Activated CD8-positive, alpha-beta memory T cell treated with anti-CD3 and anti-CD28 coated beads, Interleukin-2, amount 50 U/mL, for 1 hour (primary cell): ENCODE data around the gene PPM1F.
"Not testable (repeated sequence)": the region's sequence is repeated elsewhere in the genome, so short reads cannot be mapped to it uniquely, and the experiment has no call there.

ENCODE experiments used
- DNase-seq: peaks from one replicate; pipeline ENCODE4 v3.0.0-alpha.2; 2020; ENCODE audit errors: extremely low read depth

Gene PPM1F

DNA sequence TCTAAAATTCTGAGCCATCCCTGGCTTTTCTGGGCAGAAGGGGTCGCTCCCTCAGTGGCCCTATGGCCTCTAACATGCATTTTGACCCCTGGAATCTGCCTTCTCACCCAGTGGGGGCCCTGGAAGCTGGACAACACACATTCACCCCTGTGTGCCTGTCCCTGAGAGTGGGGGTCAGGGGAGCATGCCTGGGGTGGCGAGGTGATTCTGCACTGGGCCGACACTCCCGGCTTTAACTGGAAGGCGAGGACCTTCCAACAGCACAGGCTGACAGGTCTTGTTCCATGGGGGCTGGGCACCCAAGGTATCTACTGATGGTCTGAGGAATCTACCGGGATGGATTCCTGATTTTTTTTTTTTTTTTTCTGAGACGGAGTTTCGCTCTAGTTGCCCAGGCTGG lies 10.7 kb downstream of the PPM1F start:
- no peak for DNase-seq

GRCh38 chr22:21940521-21940920 lies 12.1 kb downstream of the PPM1F start:
- no peak for DNase-seq

DNA sequence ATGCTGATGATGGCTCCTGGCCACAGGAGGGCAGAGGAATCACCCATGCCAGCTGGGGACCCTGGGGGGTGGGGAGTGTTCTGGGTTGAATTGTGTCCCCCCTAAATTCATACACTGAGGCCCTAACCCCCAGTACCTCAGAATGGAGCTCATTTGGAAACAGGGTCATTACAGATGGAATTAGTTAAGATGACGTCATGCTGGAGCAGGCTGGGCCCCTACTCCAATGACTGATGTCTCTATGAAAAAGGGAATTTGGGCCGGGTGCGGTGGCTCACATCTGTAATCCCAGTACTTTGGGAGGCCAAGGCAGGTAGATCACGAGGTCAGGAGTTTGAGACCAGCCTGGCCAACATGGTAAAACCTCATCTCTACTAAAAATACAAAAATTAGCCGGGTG lies 12.7 kb downstream of the PPM1F start:
- not testable (repeated sequence) for DNase-seq

GRCh38 chr22:21939461-21939913 lies 13.2 kb downstream of the PPM1F start:
- no peak for DNase-seq

- DNase-seq: no peak
Measured at GRCh38 chr22:21938906-21939305, 13.7 kb downstream of the PPM1F start.

DNA sequence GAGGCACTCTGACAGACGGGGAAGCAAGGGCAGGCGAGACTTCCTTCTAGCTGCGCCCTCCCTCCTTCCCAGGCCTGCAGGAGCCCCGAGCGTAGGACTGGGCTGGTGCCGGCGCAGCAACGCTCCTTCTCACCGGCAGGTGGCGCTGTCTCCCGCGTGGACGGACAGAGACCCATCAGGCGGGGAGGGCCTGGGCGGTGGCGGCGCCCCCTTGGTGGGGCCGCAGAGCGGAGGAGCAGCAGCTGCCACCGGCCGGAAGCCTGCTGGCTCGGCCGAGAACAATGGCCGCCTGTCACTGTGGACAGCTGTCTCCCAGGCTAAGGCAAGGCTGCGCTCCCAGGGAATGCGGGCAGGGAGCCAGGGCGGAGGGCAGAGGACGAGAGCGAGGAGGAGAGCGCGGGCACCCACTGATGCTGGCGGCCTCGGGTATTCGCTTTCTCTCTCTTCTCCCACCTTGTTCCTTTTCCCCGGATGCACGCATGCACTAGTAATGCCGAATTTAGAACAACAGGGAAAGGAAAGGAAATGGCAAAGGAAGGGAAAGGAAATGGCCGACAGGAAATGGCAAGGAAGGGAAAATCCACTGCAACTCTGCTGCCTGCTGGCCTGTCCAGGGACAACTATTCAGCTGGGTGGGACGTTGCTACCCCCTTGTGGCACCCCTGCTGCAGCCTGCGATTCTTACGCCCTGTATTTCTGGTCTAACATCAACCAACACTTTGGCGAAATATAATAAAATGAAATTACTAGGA lies 14.4 kb downstream of the PPM1F start:
- peak; percentile 66 for DNase-seq

DNA sequence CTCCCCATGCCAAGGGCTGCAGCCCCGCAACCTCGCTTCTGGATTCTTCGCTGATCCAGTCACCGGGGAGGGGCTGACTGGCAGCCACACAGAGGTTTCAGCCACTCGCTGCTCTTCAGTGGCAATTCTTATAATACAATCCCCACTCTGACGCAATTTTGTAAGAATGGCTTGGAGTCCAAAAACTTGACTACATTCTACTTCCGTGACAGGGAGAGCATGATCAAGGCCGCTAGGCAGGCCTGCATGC lies 14.9 kb downstream of the PPM1F start:
- DNase-seq: no peak

DNA sequence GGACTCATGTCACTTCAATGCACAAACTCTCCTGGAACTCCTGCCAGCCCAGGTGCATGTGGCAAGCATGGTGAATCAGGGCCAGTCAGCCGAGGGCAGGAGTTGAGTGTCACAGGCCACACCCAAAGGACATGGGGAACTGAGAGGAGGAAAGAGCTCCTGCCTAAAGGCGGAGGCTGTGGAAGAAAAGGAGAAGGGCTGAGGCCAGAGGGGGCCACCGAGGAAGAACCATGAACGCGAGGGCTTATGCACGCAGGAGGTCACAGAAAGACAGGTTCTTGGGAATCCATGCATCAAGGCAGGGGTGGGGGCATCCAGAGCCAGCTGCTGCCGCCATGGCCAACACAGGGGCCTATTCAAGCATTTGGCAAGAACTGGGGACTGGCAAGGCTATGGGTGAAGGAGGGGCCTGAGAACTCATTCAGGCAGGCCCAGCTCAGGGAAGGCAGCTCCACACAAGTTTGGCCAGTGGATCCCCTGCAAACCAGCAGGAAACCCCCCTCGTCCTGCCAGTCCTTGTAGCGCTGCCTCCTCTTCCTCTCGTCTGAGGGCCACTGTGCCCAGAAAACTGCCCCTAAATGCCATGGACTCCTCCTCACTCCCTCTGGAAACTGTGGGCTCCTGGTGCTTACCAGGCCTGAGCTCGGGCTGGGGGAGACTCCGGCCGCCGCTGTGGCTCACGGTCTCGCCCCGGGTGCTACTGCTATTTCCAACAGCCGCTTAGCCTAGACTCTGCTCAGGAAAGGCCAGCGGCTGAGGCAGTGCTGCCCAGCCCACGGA lies 15.4 kb downstream of the PPM1F start:
- no peak for DNase-seq

DNA sequence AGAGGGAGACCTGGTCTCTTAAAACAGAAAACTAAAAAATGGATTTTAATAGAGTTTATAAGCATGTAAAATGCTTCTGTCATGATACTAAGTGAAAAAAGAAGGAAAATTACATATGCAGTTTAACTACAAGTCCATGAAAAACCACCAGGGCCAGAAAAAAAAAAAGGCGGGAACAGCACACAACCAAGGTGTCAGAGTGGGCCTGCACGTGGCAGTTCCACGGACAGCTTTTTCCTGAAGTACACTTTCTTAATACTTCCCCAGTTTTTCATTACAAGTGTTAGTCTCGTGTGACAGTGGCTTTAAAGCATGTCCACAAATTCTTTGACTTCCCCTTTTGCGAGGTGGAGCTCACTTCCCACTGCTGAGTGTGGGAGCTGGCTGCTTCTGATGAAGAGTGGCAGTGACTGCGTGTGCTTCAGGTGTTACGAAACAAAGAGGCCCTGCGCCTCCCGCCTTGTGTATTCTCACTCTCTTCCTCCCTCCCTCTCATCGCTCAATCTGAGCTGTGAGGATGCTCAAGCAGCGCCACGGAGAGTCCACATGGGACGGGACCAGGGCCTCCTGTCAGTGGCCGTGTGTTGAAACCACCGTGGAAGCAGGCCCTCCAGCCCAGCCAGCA lies 16.4 kb downstream of the PPM1F start:
- no peak for DNase-seq

- DNase-seq: no peak
Measured at GRCh38 chr22:21933910-21934309, 18.7 kb downstream of the PPM1F start.

- DNase-seq: no peak
Measured at GRCh38 chr22:21933413-21933812, 19.2 kb downstream of the PPM1F start.

DNA sequence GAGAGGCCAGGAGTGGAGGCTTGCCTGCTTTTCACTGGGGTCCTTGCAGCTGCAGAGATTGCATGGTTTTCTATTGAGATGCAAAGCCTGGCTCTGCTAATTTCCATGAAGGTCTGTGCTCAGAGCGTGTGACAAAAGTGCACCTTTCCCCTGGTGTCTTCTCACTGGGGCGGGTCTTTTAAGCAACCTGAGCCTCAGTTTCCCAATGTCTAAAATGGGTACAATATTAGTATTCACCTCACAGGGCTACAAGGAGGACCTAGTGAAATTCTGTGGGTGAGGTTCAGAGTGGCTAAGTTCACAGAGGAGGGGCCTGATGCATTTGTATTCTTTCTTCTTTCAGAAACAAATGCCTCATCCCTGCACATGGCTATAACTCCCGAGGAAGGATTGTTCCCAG lies 20.3 kb downstream of the PPM1F start:
- no peak for DNase-seq

DNA sequence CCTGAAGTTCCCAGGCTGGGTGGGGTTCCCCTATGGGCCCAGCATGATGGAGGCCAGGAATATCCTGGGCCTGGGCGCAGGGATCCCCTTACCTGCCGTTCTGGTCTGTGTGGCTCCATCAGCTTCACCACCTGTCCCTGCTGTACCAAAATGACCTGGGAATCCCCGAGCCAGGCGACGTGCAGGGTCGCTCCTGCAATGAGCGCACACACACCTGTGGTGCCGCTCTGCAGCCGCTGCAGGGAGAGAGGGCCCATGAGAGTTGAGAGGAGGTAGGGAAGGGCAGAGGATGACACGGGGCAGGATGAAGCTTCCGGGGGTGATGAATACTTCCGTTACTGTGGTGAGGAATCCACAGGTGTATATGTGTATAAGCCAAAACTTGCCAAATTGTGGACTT lies 21.6 kb downstream of the PPM1F start:
- DNase-seq: no peak

- DNase-seq: no peak
Measured at GRCh38 chr22:21929253-21929652, 23.4 kb downstream of the PPM1F start.

- no peak for DNase-seq
Measured at GRCh38 chr22:21928048-21928447, 24.6 kb downstream of the PPM1F start.

- no peak for DNase-seq
Measured at GRCh38 chr22:21927174-21927823, 25.3 kb downstream of the PPM1F start.

- no peak for DNase-seq
Measured at GRCh38 chr22:21926728-21927127, 25.9 kb downstream of the PPM1F start.

GRCh38 chr22:21923163-21923561 lies 29.5 kb downstream of the PPM1F start:
- no peak for DNase-seq

DNA sequence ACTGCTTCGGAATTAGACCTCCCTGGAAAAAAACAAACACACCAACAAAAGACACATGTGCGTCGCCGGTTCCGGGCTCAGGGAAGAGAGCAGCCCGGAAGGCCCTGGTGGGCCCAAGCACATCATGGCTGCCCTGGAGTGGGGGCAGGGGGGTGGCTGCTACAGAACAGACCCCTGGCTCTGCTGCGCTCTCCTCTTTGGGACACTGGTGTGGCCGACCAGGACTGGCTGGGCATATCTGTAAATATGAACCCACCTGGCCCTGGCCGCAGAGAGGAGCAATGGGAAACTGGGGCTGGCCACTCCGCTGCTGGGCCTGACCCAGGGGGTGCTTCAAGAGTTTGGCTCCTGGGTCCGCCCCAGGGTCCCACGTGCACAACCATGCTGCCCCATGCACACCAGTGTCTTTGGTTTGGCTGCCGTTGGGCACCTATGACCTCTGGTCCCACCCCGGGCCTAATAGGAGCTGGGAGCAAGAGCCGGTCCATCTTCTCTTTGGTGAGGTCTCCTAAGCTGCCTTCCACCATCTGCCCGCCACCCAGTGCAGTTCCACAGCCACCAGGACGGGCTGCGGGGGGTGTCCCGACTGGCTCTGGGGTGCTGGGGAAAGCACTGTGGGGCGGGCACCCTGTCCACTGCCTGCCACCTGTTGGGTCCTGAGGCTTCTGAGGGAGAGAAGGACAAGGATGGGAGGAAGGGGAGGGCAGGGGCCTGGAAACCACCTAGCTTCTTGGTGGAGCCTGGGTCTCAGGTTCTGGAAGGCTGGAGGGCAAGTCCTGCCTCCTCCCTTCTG lies 30.1 kb downstream of the PPM1F start:
- DNase-seq: no peak

GRCh38 chr22:21921729-21922128 lies 30.9 kb downstream of the PPM1F start:
- DNase-seq: no peak

- no peak for DNase-seq
Measured at GRCh38 chr22:21921184-21921721, 31.4 kb downstream of the PPM1F start.
